GM18517 (cell line): Measurements from ENCODE around the gene SSNA1.

Source experiments
- ATAC-seq: cut with Tn5 transposase; IDR thresholded peaks from one replicate; pipeline ENCODE4 v1.9.1; 2021; ENCODE audit warnings: mild to moderate bottlenecking, moderate library complexity; ENCODE audit not compliant: unreplicated experiment

The SSNA1 gene

GRCh38 chr9:137167747-137168572, 20.5 kb upstream of the SSNA1 start:
- ATAC-seq = no peak

- no peak for ATAC-seq
These were observed 19.9 kb upstream of the SSNA1 start for GRCh38 chr9:137168573-137168903.

GRCh38 chr9:137168904-137169856, 19.3 kb upstream of the SSNA1 start:
- no peak for ATAC-seq

GRCh38 chr9:137169896-137170358, 18.5 kb upstream of the SSNA1 start, which contains the start of gene LRRC26:
LRRC26 (minus strand) TSS chr9:137170051; CDS start chr9:137169943, 108 bp downstream.
- no peak for ATAC-seq

GRCh38 chr9:137170486-137171148, 17.9 kb upstream of the SSNA1 start:
- ATAC-seq = no peak

- no peak for ATAC-seq
These were observed 17.2 kb upstream of the SSNA1 start for GRCh38 chr9:137171149-137171900.

- no peak for ATAC-seq
These were observed 15.3 kb upstream of the SSNA1 start for GRCh38 chr9:137172901-137173795.

GRCh38 chr9:137173796-137174664, 14.4 kb upstream of the SSNA1 start:
- ATAC-seq = no peak

GRCh38 chr9:137174722-137175293, 13.7 kb upstream of the SSNA1 start:
- ATAC-seq = no peak

- no peak for ATAC-seq
These were observed 13.0 kb upstream of the SSNA1 start for GRCh38 chr9:137175345-137175961.

- ATAC-seq = no peak
These were observed 11.9 kb upstream of the SSNA1 start for GRCh38 chr9:137176302-137177182.

- ATAC-seq = no peak
These were observed 10.1 kb upstream of the SSNA1 start for GRCh38 chr9:137178201-137178938.

- ATAC-seq = no peak
These were observed 9.4 kb upstream of the SSNA1 start for GRCh38 chr9:137178939-137179630.

GRCh38 chr9:137179761-137180160, 8.7 kb upstream of the SSNA1 start:
- no peak for ATAC-seq

- no peak for ATAC-seq
These were observed 8.0 kb upstream of the SSNA1 start for GRCh38 chr9:137180491-137180890.
